GM23338 (cell line): ENCODE results near the gene AGRN.

Experiments used
- CREB1 ChIP-seq: fragments of 250-450 bp; sonication (Bioruptor Pico); IDR thresholded peaks from 2 replicates; pipeline ENCODE4 v1.5.0; 2020; ENCODE audit warnings: low read depth, mild to moderate bottlenecking, moderate library complexity
- EZH2 ChIP-seq: fragments of 200-600 bp; sonication (generic); IDR thresholded peaks from one replicate; pipeline ENCODE4 v1.8.0; 2017; ENCODE audit warnings: antibody characterized with exemption, mild to moderate bottlenecking, low read depth; ENCODE audit not compliant: unreplicated experiment
- POLR2AphosphoS5 ChIP-seq: IDR thresholded peaks from 2 replicates; pipeline ENCODE4 v1.6.1; 2016; ENCODE audit warnings: antibody characterized with exemption, low read depth
- REST ChIP-seq: IDR thresholded peaks from one replicate; pipeline ENCODE4 v1.6.1; 2018; ENCODE audit warnings: antibody characterized with exemption; ENCODE audit not compliant: unreplicated experiment

GRCh38 chr1:982765-983436 lies 37.0 kb upstream of the AGRN start:
- TF ChIP-seq POLR2AphosphoS5 (no peak), CREB1 (CRISPR knock-in tag) (no peak), EZH2 (no peak), REST (no peak)
